ENCODE results near the gene ADAP1. TPM values are rescaled to one million over a fixed set of nuclear protein-coding genes. Genes with fewer than 3 reads are reported as not detected.
A peak's percentile ranks its signal among the peaks of the same experiment; 100 is the strongest.

ADAP1 gene
- total RNA-seq, 1 donor, result 0.72 TPM

GRCh38 chr7:937856-938484 is 16.5 kb downstream of the ADAP1 start:
- no peak for TF ChIP-seq CTCF (IDR thresholded peaks at IDR 0.05; ENCODE audit: insufficient read depth, low read length)

DNA sequence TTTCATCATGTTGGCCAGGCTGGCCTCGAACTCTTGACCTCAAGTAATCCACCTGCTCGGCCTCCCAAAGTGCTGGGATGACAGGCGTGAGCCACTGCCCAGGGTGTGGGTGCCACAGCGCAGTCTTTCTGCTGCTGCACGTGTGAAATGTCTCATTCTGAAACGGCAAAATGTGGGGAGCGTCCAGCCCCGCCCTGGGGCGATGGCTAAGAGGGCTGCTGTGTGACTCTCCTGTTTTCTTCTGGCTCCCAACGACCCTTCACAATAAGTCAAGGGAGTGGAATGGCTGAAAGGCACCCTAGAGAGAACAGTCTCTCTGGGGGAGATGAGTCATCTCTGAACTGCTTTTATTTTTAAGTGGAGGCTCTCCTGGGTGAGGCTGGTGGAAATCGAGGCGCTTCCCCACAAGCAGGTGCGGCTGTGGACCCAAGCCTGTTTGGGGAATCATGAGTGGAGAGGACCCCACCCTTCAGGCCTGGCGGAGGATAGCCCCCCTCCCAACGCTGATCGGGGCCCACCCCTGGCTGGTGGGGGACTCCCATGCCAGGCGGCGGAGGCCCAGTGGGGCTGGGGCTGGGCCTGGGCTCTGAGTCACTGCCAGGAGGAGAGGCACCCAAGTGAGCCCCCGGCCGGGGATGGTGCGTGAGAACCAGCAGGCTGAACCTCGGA is 18.0 kb downstream of the ADAP1 start:
- peak; percentile 30 for DNase-seq (ENCODE audit: low read depth)
- TF ChIP-seq CTCF (IDR thresholded peaks at IDR 0.05; ENCODE audit: insufficient read depth, low read length), result no peak
- no peak overlapping the region for H3K4me3 ChIP-seq (ENCODE audit: low read depth, low read length)

More at GRCh38 chr7:937856-938484, 16.5 kb downstream of the ADAP1 start:
- DNase-seq (ENCODE audit: low read depth), result no peak
- no peak overlapping the region for H3K4me3 ChIP-seq (ENCODE audit: low read depth, low read length)

DNA sequence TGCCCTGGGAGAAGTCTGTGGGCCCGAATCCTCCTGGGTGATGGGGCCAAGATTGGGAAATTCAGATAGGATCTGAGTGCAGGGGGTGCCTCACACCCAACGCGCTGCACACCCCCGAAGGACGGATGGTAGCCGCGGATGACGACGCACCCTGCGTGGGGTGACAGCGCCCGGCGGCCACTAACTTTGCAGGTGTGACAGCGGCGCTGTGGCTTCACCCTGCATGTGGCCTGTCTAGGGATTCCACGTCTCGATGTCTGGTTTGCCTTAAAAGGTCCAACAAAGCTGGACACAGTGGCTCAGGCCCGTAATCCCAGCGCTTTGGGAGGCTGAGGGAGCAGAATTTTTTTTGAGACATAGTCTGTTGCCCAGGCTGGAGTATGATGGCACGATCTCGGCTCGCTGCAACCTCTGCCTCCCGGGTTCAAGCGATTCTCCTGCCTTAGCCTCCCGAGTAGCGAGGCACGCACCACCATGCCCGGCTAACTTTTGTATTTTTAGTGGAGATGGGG is 18.6 kb downstream of the ADAP1 start:
- no peak overlapping the region for H3K4me3 ChIP-seq (ENCODE audit: low read depth, low read length)
- DNase-seq (ENCODE audit: low read depth), result no peak
- no peak for TF ChIP-seq CTCF (IDR thresholded peaks at IDR 0.05; ENCODE audit: insufficient read depth, low read length)

DNA sequence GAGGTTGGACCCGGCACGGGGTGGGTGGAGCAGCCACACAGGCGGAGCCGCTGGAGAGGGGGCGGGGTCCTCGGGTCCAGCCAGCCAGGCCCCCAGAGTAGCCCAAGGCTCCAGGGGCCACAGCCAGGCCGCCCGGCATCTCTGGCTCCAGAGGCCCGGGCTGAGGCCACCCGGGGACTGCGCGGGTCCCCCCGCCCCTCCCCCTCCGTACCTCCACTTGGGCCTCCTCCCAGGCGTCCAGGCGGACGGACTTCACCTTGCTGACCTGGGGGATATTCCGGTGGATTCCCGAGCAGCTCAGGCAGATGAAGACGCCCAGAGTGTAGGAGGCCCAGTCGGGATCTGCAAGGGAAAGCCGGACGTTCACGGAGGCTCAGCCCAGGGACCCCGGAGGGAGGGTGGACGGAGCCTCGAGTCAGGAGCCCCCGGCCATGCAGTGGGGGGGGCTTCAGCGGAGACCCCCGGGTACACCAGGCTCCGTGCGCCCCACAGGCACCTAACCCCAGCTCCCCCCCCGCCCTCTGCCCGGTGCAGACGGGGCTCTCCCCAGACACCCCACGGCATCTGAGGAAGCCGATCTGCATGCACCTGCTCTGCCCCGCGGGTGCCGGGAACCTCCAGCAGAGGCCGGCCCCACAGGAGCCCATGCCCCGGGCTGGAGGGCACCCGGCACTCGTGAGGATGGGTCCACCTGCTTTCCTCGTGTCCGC is 19.2 kb downstream of the ADAP1 start:
- H3K4me3 ChIP-seq (ENCODE audit: low read depth, low read length), result no peak overlapping the region
- TF ChIP-seq CTCF (IDR thresholded peaks at IDR 0.05; ENCODE audit: insufficient read depth, low read length), result no peak
- no peak for DNase-seq (ENCODE audit: low read depth)

- DNase-seq (ENCODE audit: low read depth), result no peak
- H3K4me3 ChIP-seq (ENCODE audit: low read depth, low read length), result no peak overlapping the region
- TF ChIP-seq CTCF (IDR thresholded peaks at IDR 0.05; ENCODE audit: insufficient read depth, low read length), result no peak
Measured at GRCh38 chr7:934469-935163, 19.9 kb downstream of the ADAP1 start.

DNA sequence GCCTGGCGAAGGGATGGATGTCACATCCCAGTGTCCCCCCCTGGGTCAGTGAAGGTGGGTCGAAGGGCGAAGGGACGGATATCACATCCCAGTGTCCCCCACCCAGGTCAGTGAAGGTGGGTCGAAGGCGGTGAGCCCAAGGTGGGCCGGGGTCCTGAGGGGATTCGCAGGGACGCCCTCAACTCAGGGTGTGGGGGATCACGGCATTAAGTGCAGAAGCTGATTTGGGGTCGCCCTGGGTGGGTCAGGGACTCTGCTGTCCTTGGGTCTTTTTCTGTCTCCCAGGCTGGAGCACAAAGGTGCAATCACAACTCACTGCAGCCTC is 21.9 kb downstream of the ADAP1 start:
- H3K4me3 ChIP-seq (ENCODE audit: low read depth, low read length), result no peak overlapping the region
- TF ChIP-seq CTCF (IDR thresholded peaks at IDR 0.05; ENCODE audit: insufficient read depth, low read length), result no peak
- no peak for DNase-seq (ENCODE audit: low read depth)
